ENCODE results near the gene FAM200B.

GRCh38 chr4:15649914-15650545 is 31.6 kb upstream of the FAM200B start:
- TF ChIP-seq CTCF (IDR thresholded peaks at IDR 0.05) (peak; percentile 39 to 71 (median 57)), POLR2A (IDR thresholded peaks at IDR 0.05) (no peak)
